Smooth muscle cell (in vitro differentiated cells): Measurements from ENCODE around the gene CLNK. TPM values are rescaled to one million over a fixed set of nuclear protein-coding genes. Genes with fewer than 3 reads are reported as not detected.

Source experiments
- DNase-seq: peaks from one replicate; lab custom pipeline; 2025; ENCODE audit not compliant: unreplicated experiment; lab: John Stamatoyannopoulos, UW
- H2AFZ ChIP-seq: fragments of 200-600 bp; sonication (generic); 2 replicates; pipeline ENCODE4 v1.6.0; 2016; ENCODE audit warnings: antibody characterized with exemption, low read depth, mild to moderate bottlenecking
- H3F3A ChIP-seq: fragments of 200-600 bp; sonication (generic); 2 replicates; pipeline ENCODE4 v1.6.0; 2017; ENCODE audit warnings: antibody characterized with exemption, low read depth
- H3K27ac ChIP-seq: fragments of 200-600 bp; sonication (generic); 2 replicates; pipeline ENCODE4 v1.5.1; 2016; ENCODE audit warnings: low read depth, mild to moderate bottlenecking
- H3K27me3 ChIP-seq: fragments of 200-600 bp; sonication (generic); 2 replicates; pipeline ENCODE4 v1.6.1; 2016; ENCODE audit warnings: low read depth, mild to moderate bottlenecking
- H3K36me3 ChIP-seq: fragments of 200-600 bp; sonication (generic); 2 replicates; pipeline ENCODE4 v1.5.1; 2016; ENCODE audit warnings: low read depth
- H3K4me1 ChIP-seq: fragments of 200-600 bp; sonication (generic); 2 replicates; pipeline ENCODE4 v1.5.1; 2016; ENCODE audit warnings: low read depth
- H3K4me2 ChIP-seq: fragments of 200-600 bp; sonication (generic); 2 replicates; pipeline ENCODE4 v1.6.0; 2016; ENCODE audit warnings: mild to moderate bottlenecking
- H3K4me3 ChIP-seq: fragments of 200-600 bp; sonication (generic); 2 replicates; pipeline ENCODE4 v1.5.1; 2016; ENCODE audit warnings: mild to moderate bottlenecking
- H3K79me2 ChIP-seq: fragments of 200-600 bp; sonication (generic); 2 replicates; pipeline ENCODE4 v1.6.0; 2016; ENCODE audit warnings: low read depth, mild to moderate bottlenecking
- H3K9ac ChIP-seq: fragments of 200-600 bp; sonication (generic); 2 replicates; pipeline ENCODE4 v1.6.0; 2016; ENCODE audit warnings: low read depth
- H3K9me3 ChIP-seq: fragments of 200-600 bp; sonication (generic); replicated peaks from 2 replicates; pipeline ENCODE4 v1.5.1; 2016; ENCODE audit warnings: low read depth
- H4K20me1 ChIP-seq: fragments of 200-600 bp; sonication (generic); 2 replicates; pipeline ENCODE4 v1.6.0; 2016; ENCODE audit warnings: low read depth
- CTCF ChIP-seq: fragments of 200-600 bp; sonication (generic); IDR thresholded peaks from 2 replicates; pipeline ENCODE4 v1.5.1; 2017; ENCODE audit warnings: borderline replicate concordance, mild to moderate bottlenecking, antibody characterized with exemption; ENCODE audit not compliant: insufficient read depth, poor library complexity, severe bottlenecking
- WGBS: methylation state at CpG from one replicate; pipeline ENCODE4 v1.1.7; 2016; ENCODE audit warnings: low lambda C conversion rate; 5-methylcytosine and 5-hydroxymethylcytosine counted together
- polyA plus RNA-seq: library from polyadenylated mRNA; unstranded; fragments of >200 nt; fragmentation: Nextera tagmentation; extraction: Ambion mirVana; gene quantifications from 2 replicates; pipeline ENCODE4 v1.2.1, GENCODE V29; 2016
- total RNA-seq: library from RNA; depleted of rRNA; stranded (reverse); fragments of >200 nt; gene quantifications from 2 replicates; pipeline ENCODE4 v1.2.3, GENCODE V29; 2014

Gene CLNK
- total and polyA plus RNA-seq, 2 experiments from 2014 or later, result not detected

- no peak for DNase-seq
- TF ChIP-seq CTCF, result no peak
- Histone ChIP-seq H2AFZ (no peak overlapping the region), H3K9ac (no peak overlapping the region), H3K4me1 (peaks cover 4% of the 10 kb centered on the region), H3K27me3 (no peaks in the 10 kb centered on the region), H3K79me2 (no peaks in the 10 kb centered on the region), H3K4me3 (no peak overlapping the region), H3K9me3 (no peaks in the 10 kb centered on the region), H3K4me2 (no peak overlapping the region), H3F3A (no peaks in the 10 kb centered on the region), H3K27ac (no peak overlapping the region), H4K20me1 (no peaks in the 10 kb centered on the region), H3K36me3 (no peaks in the 10 kb centered on the region)
- 46% methylated on average over 5 of the region's 5 CpGs for WGBS
Measured at GRCh38 chr4:10625131-10625530, 59.4 kb downstream of the CLNK start.

- H3K4me2 ChIP-seq, result peak overlapping the region; percentile 13
- H3K36me3 ChIP-seq, result no peaks in the 10 kb centered on the region
- no peak overlapping the region for H3K4me3 ChIP-seq
- H3K9ac ChIP-seq, result no peak overlapping the region
- TF ChIP-seq CTCF, result no peak
- H3K27ac ChIP-seq, result peak overlapping the region; percentile 68
- H3F3A ChIP-seq, result no peaks in the 10 kb centered on the region
- H4K20me1 ChIP-seq, result no peaks in the 10 kb centered on the region
- no peaks in the 10 kb centered on the region for H3K9me3 ChIP-seq
- no peaks in the 10 kb centered on the region for H3K79me2 ChIP-seq
- DNase-seq, result no peak
- no peak overlapping the region for H2AFZ ChIP-seq
- peaks cover 4% of the 10 kb centered on the region for H3K4me1 ChIP-seq
- 73% methylated on average over 6 of the region's 6 CpGs for WGBS
- H3K27me3 ChIP-seq, result no peaks in the 10 kb centered on the region
Measured at GRCh38 chr4:10623862-10624261, 60.7 kb downstream of the CLNK start.

GRCh38 chr4:10623241-10623640 lies 61.3 kb downstream of the CLNK start:
- Histone ChIP-seq H3K4me2 (peak overlapping the region; percentile 13), H3K27me3 (no peaks in the 10 kb centered on the region), H3K4me3 (no peak overlapping the region), H3K4me1 (peaks cover 4% of the 10 kb centered on the region), H3K79me2 (no peaks in the 10 kb centered on the region), H3K27ac (peak overlapping the region; percentile 68), H3K9ac (no peak overlapping the region), H4K20me1 (no peaks in the 10 kb centered on the region), H3K9me3 (no peaks in the 10 kb centered on the region), H2AFZ (no peak overlapping the region), H3F3A (no peaks in the 10 kb centered on the region), H3K36me3 (no peaks in the 10 kb centered on the region)
- 49% methylated on average over 4 of the region's 4 CpGs for WGBS
- TF ChIP-seq CTCF, result no peak
- no peak for DNase-seq

GRCh38 chr4:10622728-10623127 lies 61.8 kb downstream of the CLNK start:
- 93% methylated on average over 2 of the region's 2 CpGs for WGBS
- H3K36me3 ChIP-seq, result no peaks in the 10 kb centered on the region
- no peak for DNase-seq

More at GRCh38 chr4:10622728-10623127, 61.8 kb downstream of the CLNK start:
- Histone ChIP-seq H2AFZ (no peak overlapping the region), H3K79me2 (no peaks in the 10 kb centered on the region), H3K27me3 (no peaks in the 10 kb centered on the region), H3K4me1 (peaks cover 4% of the 10 kb centered on the region), H4K20me1 (no peaks in the 10 kb centered on the region), H3K4me2 (no peak overlapping the region), H3F3A (no peaks in the 10 kb centered on the region), H3K27ac (no peak overlapping the region), H3K9ac (no peak overlapping the region), H3K9me3 (no peaks in the 10 kb centered on the region), H3K4me3 (no peak overlapping the region)
- TF ChIP-seq CTCF, result peak; percentile 29
